ENCODE data around the gene RARB.

The RARB gene

GRCh38 chr3:25554376-25554775 is 126.3 kb downstream of the RARB start:
- Histone ChIP-seq H3K36me3 (no peaks in the 10 kb centered on the region), H4K20me1 (no peaks in the 10 kb centered on the region), H3K27me3 (no peaks in the 10 kb centered on the region), H3K4me1 (no peaks in the 10 kb centered on the region), H3K4me3 (no peak overlapping the region), H3K9me3 (no peaks in the 10 kb centered on the region), H3K9ac (no peak overlapping the region), H3K4me2 (no peak overlapping the region), H3K27ac (no peak overlapping the region)
- no peak for TF ChIP-seq Cebpa-rat (IDR thresholded peaks at IDR 0.05)

DNA sequence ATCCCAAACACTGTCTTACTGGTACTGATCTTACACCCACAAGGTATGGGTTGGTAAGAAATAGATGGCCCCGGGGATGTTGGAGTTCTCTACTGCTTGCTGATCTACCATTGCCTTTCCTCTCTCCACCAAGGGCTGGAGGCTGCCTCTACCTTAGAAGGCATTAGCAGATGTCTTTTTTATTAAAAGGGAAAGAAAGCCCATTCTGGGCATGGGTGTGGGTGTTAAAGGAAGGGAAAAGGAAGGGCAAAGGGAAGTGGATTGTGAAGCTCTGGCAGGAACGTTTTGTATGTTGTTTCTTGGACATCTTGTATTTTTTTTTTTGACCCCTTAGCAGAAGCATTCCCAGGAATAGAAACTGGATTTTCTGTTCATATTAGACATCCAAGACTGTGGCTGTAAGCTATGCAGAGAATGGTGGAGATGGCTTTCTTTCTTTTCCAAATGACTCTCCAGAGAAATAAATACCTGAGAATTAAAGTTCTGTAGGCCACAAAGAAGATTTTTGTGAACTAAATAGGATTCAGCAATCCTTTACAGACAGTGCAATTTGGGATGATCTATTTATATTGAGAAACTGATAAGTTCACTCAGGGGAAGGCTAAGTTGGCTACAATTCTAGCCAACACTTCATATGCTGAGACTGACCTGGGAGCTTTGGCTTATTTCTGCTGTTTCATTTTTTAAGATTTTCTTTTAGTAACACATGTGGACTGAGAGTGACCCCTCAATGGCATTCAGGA is 127.8 kb downstream of the RARB start:
- Histone ChIP-seq H3K4me3 (no peak overlapping the region), H3K27me3 (no peaks in the 10 kb centered on the region), H3K27ac (no peak overlapping the region), H3K4me2 (no peak overlapping the region), H4K20me1 (no peaks in the 10 kb centered on the region), H3K36me3 (no peaks in the 10 kb centered on the region), H3K4me1 (no peaks in the 10 kb centered on the region), H3K9me3 (no peaks in the 10 kb centered on the region), H3K9ac (no peak overlapping the region)
- TF ChIP-seq Cebpa-rat (IDR thresholded peaks at IDR 0.05), result no peak

DNA sequence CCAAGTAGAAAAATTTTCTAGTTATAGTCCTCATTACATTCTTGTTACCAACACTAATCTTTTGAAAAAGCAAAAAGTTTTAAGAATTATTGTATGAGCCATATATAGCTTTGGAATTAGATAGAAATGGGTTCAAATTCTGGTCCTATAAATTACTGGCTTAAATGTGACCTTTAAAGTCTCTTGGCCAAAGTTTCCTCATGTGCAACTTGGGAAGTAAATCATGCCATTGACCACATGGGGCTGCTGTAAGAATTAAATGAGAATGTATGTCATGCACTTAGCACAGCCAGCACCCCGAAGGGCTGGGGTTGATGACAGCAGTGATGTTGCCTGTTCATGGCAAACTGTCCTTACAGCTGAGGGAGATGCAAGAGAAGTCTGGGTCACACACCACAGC is 128.4 kb downstream of the RARB start:
- Histone ChIP-seq H3K4me2 (no peak overlapping the region), H3K36me3 (no peaks in the 10 kb centered on the region), H3K4me1 (no peaks in the 10 kb centered on the region), H3K4me3 (no peak overlapping the region), H3K9ac (no peak overlapping the region), H3K9me3 (no peaks in the 10 kb centered on the region), H3K27ac (no peak overlapping the region), H3K27me3 (no peaks in the 10 kb centered on the region), H4K20me1 (no peaks in the 10 kb centered on the region)
- TF ChIP-seq Cebpa-rat (IDR thresholded peaks at IDR 0.05), result no peak

- Histone ChIP-seq H3K4me1 (no peaks in the 10 kb centered on the region), H3K9ac (no peak overlapping the region), H3K27me3 (no peaks in the 10 kb centered on the region), H3K36me3 (no peaks in the 10 kb centered on the region), H3K27ac (no peak overlapping the region), H3K9me3 (no peaks in the 10 kb centered on the region), H4K20me1 (no peaks in the 10 kb centered on the region), H3K4me2 (no peak overlapping the region), H3K4me3 (no peak overlapping the region)
- TF ChIP-seq Cebpa-rat (IDR thresholded peaks at IDR 0.05), result no peak
Observed at GRCh38 chr3:25557694-25558093, 129.6 kb downstream of the RARB start.

GRCh38 chr3:25558121-25558520 is 130.1 kb downstream of the RARB start:
- H3K4me2 ChIP-seq, result no peak overlapping the region
- no peaks in the 10 kb centered on the region for H3K27me3 ChIP-seq
- H3K36me3 ChIP-seq, result no peaks in the 10 kb centered on the region
- H3K9ac ChIP-seq, result no peak overlapping the region
- no peaks in the 10 kb centered on the region for H4K20me1 ChIP-seq
- H3K27ac ChIP-seq, result no peak overlapping the region
- no peaks in the 10 kb centered on the region for H3K9me3 ChIP-seq
- no peak for TF ChIP-seq Cebpa-rat (IDR thresholded peaks at IDR 0.05)
- H3K4me3 ChIP-seq, result no peak overlapping the region
- no peaks in the 10 kb centered on the region for H3K4me1 ChIP-seq

- TF ChIP-seq Cebpa-rat (IDR thresholded peaks at IDR 0.05), result no peak
- Histone ChIP-seq H3K4me1 (no peaks in the 10 kb centered on the region), H3K9me3 (no peaks in the 10 kb centered on the region), H3K9ac (no peak overlapping the region), H3K27me3 (no peaks in the 10 kb centered on the region), H4K20me1 (no peaks in the 10 kb centered on the region), H3K27ac (no peak overlapping the region), H3K4me2 (no peak overlapping the region), H3K36me3 (no peaks in the 10 kb centered on the region), H3K4me3 (no peak overlapping the region)
Observed at GRCh38 chr3:25558796-25559195, 130.7 kb downstream of the RARB start.

GRCh38 chr3:25563601-25564000 is 135.5 kb downstream of the RARB start:
- no peak for TF ChIP-seq Cebpa-rat (IDR thresholded peaks at IDR 0.05)
- H3K4me1 ChIP-seq, result peaks cover 6% of the 10 kb centered on the region
- no peak overlapping the region for H3K27ac ChIP-seq
- no peak overlapping the region for H3K4me3 ChIP-seq
- H3K27me3 ChIP-seq, result no peaks in the 10 kb centered on the region
- H3K9me3 ChIP-seq, result no peaks in the 10 kb centered on the region
- H3K36me3 ChIP-seq, result no peaks in the 10 kb centered on the region
- H4K20me1 ChIP-seq, result no peaks in the 10 kb centered on the region
- no peak overlapping the region for H3K9ac ChIP-seq
- H3K4me2 ChIP-seq, result no peak overlapping the region

- Histone ChIP-seq H3K9me3 (no peaks in the 10 kb centered on the region), H3K27ac (no peak overlapping the region), H3K4me2 (no peak overlapping the region), H3K9ac (no peak overlapping the region), H3K36me3 (no peaks in the 10 kb centered on the region), H3K4me1 (peaks cover 11% of the 10 kb centered on the region), H3K4me3 (no peak overlapping the region), H3K27me3 (no peaks in the 10 kb centered on the region), H4K20me1 (no peaks in the 10 kb centered on the region)
- no peak for TF ChIP-seq Cebpa-rat (IDR thresholded peaks at IDR 0.05)
Observed at GRCh38 chr3:25564075-25564474, 136.0 kb downstream of the RARB start.

- Histone ChIP-seq H4K20me1 (no peaks in the 10 kb centered on the region), H3K4me3 (no peak overlapping the region), H3K9me3 (no peaks in the 10 kb centered on the region), H3K4me1 (peaks cover 26% of the 10 kb centered on the region), H3K4me2 (no peak overlapping the region), H3K9ac (no peak overlapping the region), H3K27me3 (no peaks in the 10 kb centered on the region), H3K36me3 (no peaks in the 10 kb centered on the region), H3K27ac (no peak overlapping the region)
- no peak for TF ChIP-seq Cebpa-rat (IDR thresholded peaks at IDR 0.05)
Observed at GRCh38 chr3:25565807-25566206, 137.7 kb downstream of the RARB start.

- Histone ChIP-seq H3K4me1 (peaks cover 26% of the 10 kb centered on the region), H3K27me3 (no peaks in the 10 kb centered on the region), H3K9me3 (no peaks in the 10 kb centered on the region), H3K27ac (no peak overlapping the region), H3K4me2 (no peak overlapping the region), H3K4me3 (no peak overlapping the region), H4K20me1 (no peaks in the 10 kb centered on the region), H3K36me3 (no peaks in the 10 kb centered on the region), H3K9ac (no peak overlapping the region)
- no peak for TF ChIP-seq Cebpa-rat (IDR thresholded peaks at IDR 0.05)
Observed at GRCh38 chr3:25566358-25566920, 138.4 kb downstream of the RARB start.

All from BLaER1 (cell line).